ENCODE data around the gene F11R.

F11R gene

DNA sequence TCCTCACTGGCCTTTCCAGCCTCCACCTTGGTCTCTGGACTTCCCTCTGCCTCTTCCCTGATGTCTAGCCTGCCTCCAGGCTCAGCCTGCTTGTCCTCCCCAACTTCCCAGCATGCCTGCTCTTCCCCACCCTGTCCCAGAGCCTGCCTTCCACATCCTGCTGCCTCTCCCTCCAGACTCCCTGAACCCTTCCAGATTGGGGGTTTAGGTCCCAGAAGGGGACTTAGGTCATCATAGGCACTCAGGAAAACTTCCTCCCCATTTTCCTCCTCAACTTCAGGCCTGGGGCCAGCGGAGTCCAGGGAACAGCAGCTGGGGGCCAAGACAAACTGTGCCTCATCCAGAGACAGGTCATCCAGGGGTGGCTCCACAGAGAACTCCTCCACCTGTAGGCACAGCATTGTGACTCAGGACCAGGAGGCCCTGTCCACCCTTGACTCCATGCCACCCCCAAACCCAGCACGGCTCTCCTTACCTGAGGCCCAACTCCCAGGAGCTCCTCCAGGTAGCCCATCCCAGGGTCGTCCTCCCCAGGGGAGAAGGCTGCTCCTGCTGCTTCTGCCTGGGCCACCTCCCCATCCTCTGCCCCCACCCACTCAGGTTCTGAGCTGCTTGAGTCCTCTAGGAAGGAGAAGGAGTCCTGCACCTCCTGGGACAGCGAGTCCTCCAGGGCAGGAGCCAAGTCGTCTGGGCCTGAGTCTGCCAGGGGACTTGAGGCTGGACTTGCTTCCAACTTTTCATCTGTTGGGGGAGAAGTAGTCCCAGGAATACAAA lies 28.2 kb upstream of the F11R start:
- H3K9me3 ChIP-seq (ENCODE audit: low read length), result peaks cover 14% of the 10 kb centered on the region
- no peak overlapping the region for H2AFZ ChIP-seq (ENCODE audit: low read depth, low read length)
- no peaks in the 10 kb centered on the region for H3K36me3 ChIP-seq (ENCODE audit: insufficient read depth, low read length)

DNA sequence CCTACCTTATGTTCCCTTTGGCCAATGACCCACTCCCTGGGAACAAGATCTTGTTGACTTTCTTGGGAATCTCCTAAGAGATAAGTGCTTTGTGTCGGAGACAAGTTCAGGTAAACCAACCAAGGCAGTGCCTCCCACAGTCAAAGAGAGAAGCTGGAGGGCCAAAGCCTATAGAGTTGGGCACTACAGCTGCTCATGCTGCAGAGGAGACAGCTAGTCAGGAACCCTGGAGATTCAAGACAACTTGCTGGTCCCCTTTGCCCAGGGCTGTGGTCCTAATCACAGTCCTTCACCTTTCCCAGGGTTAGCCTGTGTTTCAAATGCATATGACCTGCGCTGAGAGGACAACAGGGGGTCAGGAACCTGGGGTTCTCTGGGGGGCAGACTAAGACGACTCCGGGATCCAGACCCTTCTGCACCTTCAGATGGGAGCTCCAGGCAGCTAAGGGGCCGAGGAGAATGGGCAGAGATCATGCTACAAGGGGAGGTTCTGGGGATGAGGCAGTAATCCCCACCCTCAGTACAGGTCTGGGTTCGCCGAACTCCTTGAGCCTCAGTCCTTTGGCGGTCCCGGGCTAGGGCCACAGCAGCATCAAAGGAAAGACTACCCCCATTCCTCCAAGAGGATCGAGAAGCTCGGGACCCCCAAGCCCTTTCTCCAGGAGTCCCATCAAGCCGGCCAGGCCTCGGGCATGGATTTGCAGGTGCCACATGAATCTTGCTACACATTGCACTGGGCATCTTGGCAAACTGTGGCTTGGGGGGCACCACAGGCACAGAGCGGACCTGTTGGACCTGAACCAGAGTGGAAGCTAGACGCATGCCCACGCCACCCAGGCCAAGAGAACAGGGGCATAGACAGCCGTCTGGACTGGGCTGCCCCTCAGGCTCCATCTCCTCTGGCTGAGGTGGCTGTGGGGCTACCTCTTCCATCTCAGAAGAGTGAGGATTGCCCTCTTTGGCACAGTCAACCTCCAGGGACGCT lies 26.8 kb upstream of the F11R start:
- Histone ChIP-seq H2AFZ (ENCODE audit: low read depth, low read length) (no peak overlapping the region), H3K27me3 (ENCODE audit: insufficient read depth, low read length) (no peaks in the 10 kb centered on the region), H3K4me3 (ENCODE audit: low read length) (no peak overlapping the region), H3K36me3 (ENCODE audit: insufficient read depth, low read length) (peaks cover 6% of the 10 kb centered on the region), H3K4me1 (ENCODE audit: insufficient read depth, low read length) (peaks cover 13% of the 10 kb centered on the region), H3K9me3 (ENCODE audit: low read length) (peaks cover 14% of the 10 kb centered on the region)

More for the DNA sequence above, 28.2 kb upstream of the F11R start:
- H3K4me1 ChIP-seq (ENCODE audit: insufficient read depth, low read length), result peaks cover 13% of the 10 kb centered on the region
- H3K27me3 ChIP-seq (ENCODE audit: insufficient read depth, low read length), result no peaks in the 10 kb centered on the region
- H3K4me3 ChIP-seq (ENCODE audit: low read length), result no peak overlapping the region

DNA sequence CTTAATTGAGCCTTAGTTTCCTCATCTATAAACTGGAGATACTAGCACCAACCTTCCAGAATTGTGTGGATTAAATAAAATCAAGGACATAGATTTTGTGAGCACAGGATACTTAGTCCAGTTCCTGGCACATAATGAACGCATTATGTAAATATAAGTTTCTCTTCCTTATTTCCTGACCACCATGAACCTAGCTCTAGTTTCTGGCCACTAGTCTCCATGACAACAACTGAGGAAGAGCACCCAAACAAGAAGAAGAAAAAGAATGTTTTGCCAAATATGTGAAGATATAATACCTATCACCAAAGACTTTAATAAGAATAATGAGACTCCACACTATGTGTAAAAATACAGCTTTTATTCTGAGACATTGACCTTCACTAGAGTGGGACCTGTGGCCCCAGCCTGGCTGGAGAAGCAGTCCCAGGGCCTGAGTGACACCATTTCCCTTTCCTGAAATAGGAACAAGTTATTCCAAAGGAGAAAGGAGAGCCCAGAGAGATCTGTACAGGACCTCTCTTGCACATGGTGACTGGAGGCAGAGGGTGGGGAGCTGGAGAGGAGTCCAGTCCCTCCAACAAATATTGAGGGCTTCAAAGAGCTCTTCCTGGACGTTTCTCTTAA lies 25.8 kb upstream of the F11R start:
- Histone ChIP-seq H2AFZ (ENCODE audit: low read depth, low read length) (peak overlapping the region; percentile 23), H3K36me3 (ENCODE audit: insufficient read depth, low read length) (peaks cover 16% of the 10 kb centered on the region), H3K27me3 (ENCODE audit: insufficient read depth, low read length) (no peaks in the 10 kb centered on the region), H3K4me1 (ENCODE audit: insufficient read depth, low read length) (peaks cover 13% of the 10 kb centered on the region), H3K9me3 (ENCODE audit: low read length) (peaks cover 14% of the 10 kb centered on the region), H3K4me3 (ENCODE audit: low read length) (peak overlapping the region; percentile 76)

DNA sequence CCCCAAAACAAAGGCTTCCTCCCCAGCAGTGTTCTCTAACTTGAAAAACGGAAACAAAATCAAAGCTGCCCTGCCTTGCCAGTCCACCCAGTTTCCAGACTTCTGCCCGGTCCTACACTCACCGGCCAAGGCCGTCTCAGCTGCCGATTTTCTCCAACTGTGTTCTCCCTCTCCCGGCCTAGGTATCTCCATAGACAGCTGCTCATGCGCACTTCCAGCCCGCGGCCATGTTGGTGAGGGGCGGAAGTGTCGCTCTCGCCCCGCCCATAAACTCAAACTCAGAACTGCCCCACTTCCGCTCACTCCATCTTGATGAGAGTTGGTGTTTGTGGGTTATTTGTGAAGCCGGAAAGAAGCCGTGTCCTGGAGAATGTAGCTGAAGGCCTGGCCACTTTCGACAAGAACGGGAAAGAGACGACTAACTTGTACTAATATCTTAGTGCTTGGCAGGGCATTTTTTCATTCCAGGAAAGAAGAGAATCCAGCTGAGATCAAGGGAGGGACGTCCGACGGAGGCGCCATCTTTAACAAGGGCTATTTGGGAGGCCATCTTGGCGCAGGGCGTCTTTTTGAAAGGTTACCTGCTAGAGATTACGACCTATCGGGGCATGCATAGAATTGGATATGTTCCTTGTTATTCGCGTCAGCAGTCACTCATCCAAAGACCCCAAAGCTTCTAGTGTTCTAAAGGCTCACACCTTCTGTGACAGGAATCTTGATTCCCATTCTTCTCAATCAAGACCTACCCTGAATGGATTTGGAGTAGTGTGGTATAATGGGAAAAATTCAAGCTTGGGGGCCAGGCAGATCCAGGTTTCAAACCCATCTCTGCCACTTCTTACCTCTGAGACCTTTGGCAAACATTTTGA lies 25.0 kb upstream of the F11R start, which contains the start of gene USF1:
Gene USF1 (minus strand): TSS at position 242 of the 869 bp plus-strand sequence. CDS start 2,702 bp downstream, outside the sequence.
- H2AFZ ChIP-seq (ENCODE audit: low read depth, low read length), result peak within 1 kb of the TSS; percentile 23
- H3K27me3 ChIP-seq (ENCODE audit: insufficient read depth, low read length), result no peaks in the 10 kb centered on the region
- peaks cover 24% of the 10 kb centered on the region for H3K36me3 ChIP-seq (ENCODE audit: insufficient read depth, low read length)
- peak within 1 kb of the TSS; percentile 76 for H3K4me3 ChIP-seq (ENCODE audit: low read length)
- H3K4me1 ChIP-seq (ENCODE audit: insufficient read depth, low read length), result peaks cover 13% of the 10 kb centered on the region
- peaks cover 14% of the 10 kb centered on the region for H3K9me3 ChIP-seq (ENCODE audit: low read length)

DNA sequence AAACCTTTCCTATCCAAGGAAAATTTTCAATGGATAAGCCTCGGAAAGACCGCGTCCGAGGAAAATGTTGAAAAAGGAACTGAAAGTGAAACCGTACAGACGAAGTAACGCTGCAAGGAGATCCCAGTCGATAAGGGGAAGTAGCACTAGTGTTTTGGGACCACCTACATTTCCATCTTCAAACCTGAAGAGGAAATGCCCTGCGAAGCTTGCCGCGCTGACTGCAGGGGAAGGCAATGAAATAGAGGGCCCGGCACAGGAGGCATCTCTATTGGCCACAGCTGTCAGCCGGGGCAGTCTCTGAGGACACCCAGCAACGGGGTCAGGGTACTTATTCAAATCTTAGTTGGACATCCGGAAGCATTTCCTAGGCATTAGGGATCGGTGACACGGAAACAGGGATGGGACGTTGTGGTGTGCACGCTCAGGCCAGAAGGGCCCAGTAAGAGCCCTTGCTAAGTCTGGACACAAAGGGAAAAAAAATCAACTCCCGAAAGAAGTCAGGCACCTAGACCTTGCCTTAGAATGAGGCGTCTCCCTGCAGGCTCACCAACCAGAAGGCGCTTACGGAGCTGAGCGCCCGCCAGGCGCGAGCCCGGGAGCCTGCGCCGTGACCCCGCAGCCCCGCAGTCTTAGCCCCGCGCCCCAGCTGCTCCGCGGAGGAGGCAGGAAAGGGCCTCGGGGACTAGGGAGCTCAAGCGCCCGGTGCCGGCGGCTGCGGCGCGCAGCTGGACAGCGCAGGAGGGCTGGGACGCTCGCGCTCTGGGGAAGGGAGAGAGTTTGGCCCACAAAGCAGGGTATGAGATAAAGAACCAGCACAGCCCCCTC lies 24.2 kb upstream of the F11R start:
- H3K27me3 ChIP-seq (ENCODE audit: insufficient read depth, low read length), result no peaks in the 10 kb centered on the region
- peaks cover 13% of the 10 kb centered on the region for H3K4me1 ChIP-seq (ENCODE audit: insufficient read depth, low read length)
- H3K4me3 ChIP-seq (ENCODE audit: low read length), result peak overlapping the region; percentile 76
- H3K9me3 ChIP-seq (ENCODE audit: low read length), result peaks cover 14% of the 10 kb centered on the region
- H3K36me3 ChIP-seq (ENCODE audit: insufficient read depth, low read length), result peaks cover 31% of the 10 kb centered on the region
- peak overlapping the region; percentile 14 for H2AFZ ChIP-seq (ENCODE audit: low read depth, low read length)

DNA sequence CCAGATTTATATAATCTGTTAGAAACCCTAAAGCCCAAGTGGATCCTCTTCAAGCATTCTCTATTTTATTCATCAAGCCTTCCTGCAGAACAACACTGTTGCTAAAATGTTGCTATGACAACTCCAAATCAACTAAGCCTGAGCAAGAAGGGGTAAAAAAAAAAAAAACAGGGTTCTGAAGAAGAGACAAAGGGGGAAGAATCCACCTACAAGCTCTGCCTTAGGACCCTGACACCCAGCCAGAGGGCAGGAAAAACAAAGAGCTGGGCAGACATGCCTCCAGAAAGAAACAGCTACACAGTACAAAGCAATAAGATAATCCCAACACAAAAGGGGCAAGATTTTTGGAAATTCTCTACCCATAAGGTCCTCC lies 23.6 kb upstream of the F11R start:
- Histone ChIP-seq H3K4me1 (ENCODE audit: insufficient read depth, low read length) (peaks cover 13% of the 10 kb centered on the region), H3K4me3 (ENCODE audit: low read length) (peak overlapping the region; percentile 76), H3K9me3 (ENCODE audit: low read length) (peaks cover 14% of the 10 kb centered on the region), H2AFZ (ENCODE audit: low read depth, low read length) (no peak overlapping the region), H3K27me3 (ENCODE audit: insufficient read depth, low read length) (no peaks in the 10 kb centered on the region), H3K36me3 (ENCODE audit: insufficient read depth, low read length) (peaks cover 37% of the 10 kb centered on the region)

DNA sequence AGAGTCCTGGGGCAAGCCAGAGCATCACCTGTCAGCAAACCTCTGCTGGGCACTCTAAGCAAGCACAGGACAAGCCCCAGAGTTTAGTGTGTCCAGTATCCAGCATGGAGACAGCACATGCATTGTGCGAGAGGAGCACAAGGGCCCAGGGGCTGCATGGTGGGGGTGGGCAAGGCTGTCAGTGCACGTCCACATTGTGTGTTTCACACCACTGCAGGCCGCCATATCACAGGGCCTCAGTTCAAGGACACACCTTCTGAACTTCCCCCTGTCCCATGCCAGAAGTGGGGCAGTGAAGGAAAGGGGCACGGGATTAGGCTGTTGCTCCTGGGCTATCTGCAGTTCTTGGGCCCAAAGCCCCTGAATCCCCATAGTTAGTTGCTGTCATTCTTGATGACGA lies 18.6 kb upstream of the F11R start:
- H3K4me1 ChIP-seq (ENCODE audit: insufficient read depth, low read length), result peaks cover 8% of the 10 kb centered on the region
- no peaks in the 10 kb centered on the region for H3K9me3 ChIP-seq (ENCODE audit: low read length)
- no peaks in the 10 kb centered on the region for H3K27me3 ChIP-seq (ENCODE audit: insufficient read depth, low read length)
- peaks cover 47% of the 10 kb centered on the region for H3K36me3 ChIP-seq (ENCODE audit: insufficient read depth, low read length)
- H2AFZ ChIP-seq (ENCODE audit: low read depth, low read length), result no peak overlapping the region
- H3K4me3 ChIP-seq (ENCODE audit: low read length), result no peak overlapping the region

DNA sequence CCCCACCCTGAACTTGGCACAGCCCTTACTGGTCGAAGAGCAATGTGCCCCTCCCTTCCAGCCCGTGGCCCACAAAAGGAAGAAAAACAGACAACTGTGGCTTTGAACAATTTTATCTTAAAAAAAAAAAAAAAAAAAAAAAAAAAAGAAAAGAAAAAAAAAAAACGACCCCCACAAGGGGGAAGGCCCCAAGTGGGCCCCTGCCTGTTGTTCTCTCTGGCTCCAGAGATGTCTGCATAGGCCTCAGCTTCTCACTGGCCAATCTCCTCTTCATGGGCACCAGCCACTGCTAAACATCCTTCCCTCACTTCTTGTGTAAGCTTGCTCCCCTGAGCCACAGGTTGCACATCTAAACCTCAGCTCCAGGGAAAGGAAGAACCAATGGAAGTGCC lies 18.2 kb upstream of the F11R start:
- Histone ChIP-seq H3K4me3 (ENCODE audit: low read length) (no peak overlapping the region), H2AFZ (ENCODE audit: low read depth, low read length) (no peak overlapping the region), H3K36me3 (ENCODE audit: insufficient read depth, low read length) (peaks cover 47% of the 10 kb centered on the region), H3K9me3 (ENCODE audit: low read length) (no peaks in the 10 kb centered on the region), H3K27me3 (ENCODE audit: insufficient read depth, low read length) (no peaks in the 10 kb centered on the region), H3K4me1 (ENCODE audit: insufficient read depth, low read length) (peaks cover 4% of the 10 kb centered on the region)

DNA sequence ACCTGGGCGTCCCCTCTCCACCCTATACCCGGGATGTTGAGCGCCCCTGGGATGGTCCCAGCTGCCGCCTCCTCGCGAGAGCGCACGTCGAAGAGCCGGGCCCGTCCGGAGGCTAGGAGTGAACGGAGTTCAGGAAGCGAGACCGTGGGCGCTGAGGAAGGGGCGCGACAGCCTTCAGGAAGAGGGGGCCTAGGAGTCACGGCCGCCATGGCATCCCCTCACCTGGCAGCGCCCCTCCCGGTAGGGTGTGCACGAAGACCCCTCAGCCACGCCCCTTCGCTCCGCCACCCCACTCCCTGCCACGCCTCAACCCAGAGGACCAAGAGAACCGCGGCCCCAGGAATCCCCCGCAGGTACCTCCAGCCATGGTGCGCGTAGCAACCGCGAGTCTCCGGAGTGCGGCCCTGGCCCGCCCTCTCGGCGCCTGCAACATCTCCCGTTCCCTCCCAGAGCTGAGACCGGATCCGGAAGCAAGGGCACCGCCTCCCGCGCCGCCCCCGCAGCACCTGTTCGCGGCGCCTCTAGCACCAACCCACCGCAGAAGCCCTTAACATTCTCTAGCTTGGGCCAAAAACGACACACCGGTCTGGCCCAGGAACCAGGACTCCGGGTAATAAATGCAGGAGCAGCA lies 17.7 kb upstream of the F11R start, which contains the start of gene TSTD1:
Gene TSTD1 (minus strand): TSS at position 442 of the 631 bp plus-strand sequence. CDS start 75 bp downstream, at position 367.
- Histone ChIP-seq H3K27me3 (ENCODE audit: insufficient read depth, low read length) (no peaks in the 10 kb centered on the region), H3K4me3 (ENCODE audit: low read length) (no peak within 1 kb of the TSS), H2AFZ (ENCODE audit: low read depth, low read length) (no peak within 1 kb of the TSS), H3K36me3 (ENCODE audit: insufficient read depth, low read length) (peaks cover 47% of the 10 kb centered on the region), H3K9me3 (ENCODE audit: low read length) (no peaks in the 10 kb centered on the region), H3K4me1 (ENCODE audit: insufficient read depth, low read length) (peaks cover 3% of the 10 kb centered on the region)

DNA sequence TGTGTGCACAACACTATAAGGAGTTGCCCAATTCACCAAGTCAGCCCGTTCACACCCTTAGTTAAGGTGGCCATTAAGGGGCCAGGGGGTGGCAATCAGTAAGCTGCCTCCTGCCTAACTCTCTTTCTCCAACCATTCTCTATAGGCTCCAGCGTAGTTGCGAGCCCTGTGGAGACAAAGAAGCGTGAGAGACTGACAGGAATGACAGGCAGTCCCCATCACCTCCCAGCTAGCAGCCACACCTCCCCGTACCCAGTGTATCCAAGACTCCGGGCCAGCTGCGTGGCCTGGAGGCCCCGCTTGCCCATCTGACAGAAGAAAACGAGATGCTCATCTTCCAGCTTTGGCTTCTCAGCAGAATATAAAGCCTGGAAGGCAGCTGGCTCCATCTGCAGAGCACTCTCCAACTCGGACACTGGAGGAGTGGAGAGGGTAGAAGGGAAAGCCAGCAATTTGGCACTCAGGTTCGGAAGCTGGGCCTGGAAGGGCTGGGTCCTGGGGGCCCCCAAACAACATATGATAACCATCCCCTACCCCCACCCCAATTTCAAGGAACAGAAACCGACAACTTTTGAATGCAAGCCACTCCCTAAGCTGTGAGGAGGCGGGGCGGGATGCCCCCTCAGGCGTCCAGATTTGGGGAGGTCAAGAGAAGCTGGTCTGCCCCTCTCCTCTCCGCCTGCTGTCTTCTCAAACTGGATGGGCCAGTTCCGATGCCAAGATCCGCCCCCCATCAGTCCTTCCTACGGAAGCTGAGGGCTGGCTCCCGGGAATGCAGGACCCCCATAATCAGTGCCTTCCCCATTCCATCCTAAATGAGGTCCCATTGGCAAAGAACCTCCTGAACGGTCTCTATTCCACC lies 16.9 kb upstream of the F11R start:
- Histone ChIP-seq H3K9me3 (ENCODE audit: low read length) (no peaks in the 10 kb centered on the region), H3K4me1 (ENCODE audit: insufficient read depth, low read length) (peaks cover 3% of the 10 kb centered on the region), H3K27me3 (ENCODE audit: insufficient read depth, low read length) (peaks cover 2% of the 10 kb centered on the region), H2AFZ (ENCODE audit: low read depth, low read length) (no peak overlapping the region), H3K4me3 (ENCODE audit: low read length) (no peak overlapping the region), H3K36me3 (ENCODE audit: insufficient read depth, low read length) (peaks cover 43% of the 10 kb centered on the region)
